ENCODE data around the gene ARID3B.

ARID3B gene

DNA sequence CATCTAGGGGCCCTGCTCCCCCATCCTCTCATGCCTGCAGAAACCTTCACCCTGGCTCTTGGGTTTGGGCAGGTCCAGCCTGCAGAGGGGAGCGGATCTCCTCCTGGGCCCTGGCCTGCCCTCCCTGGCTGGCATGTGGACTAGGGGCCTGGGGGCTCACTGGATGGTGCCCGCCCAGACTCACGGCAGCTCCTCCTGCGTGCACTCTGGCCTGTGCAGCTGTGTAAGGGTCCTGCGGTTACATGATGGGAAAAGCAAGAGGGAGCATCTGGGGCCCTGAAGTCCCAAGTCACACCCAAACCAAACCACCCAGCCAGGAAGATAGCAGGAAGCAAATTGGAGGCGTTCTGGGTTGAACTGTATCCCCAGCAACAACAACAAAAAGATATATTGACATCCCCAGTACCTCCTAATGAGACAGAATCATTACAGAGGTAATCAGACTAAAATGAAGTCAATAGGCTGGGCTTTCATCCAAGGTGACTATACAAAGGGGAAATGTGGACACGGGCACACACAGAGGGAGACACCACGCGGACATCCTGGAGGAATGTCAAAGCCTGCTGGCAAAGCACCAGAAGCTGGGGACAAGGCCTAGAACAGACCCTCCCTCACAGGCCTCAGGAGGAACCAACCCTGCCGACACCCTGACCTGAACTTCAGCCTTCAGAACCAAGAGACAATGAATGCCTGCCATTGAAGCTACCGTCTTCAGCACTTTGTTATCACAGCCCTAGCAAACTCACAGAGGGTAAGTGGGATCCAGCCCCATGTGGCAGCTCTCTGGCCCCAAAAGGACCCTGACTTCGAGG is 64.2 kb downstream of the ARID3B start:
- peak; percentile 33 for DNase-seq

DNA sequence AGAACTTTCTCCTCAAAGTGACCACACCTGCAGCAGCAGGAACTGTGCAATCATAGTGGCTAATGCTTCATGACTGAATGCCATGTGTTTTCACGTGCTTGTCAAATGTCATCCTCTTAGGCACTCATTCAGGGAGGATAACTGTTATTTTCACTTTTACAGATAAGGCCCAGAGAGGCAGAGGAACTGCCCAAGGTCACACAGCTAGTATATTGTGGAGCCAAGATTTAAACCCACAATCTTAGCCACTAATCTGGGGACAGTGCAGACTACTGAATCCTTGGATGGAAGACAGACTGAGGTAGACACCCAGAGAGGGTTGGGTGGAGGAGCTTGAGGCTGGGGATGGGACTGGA is 64.8 kb downstream of the ARID3B start:
- no peak for DNase-seq

DNA sequence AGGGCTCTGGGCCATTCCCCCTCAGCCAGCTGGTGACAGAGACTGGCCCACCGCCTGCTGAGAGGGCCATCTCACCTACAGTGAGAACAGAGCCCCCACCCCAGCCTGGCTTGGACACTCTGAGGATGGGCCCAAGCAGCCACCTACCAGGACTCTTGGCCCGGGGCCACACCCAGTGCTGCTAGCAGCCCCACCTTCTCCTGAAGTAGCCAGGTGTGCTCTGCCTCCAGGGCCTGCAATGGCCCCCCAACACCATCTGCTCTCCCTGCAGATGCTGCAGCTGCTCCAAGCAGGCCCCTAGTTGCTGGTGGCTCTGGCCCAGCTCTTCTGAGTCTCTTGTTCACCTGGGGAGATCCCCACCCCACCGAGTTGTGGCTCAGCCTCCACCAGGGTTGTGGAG is 67.8 kb downstream of the ARID3B start:
- DNase-seq = no peak

DNA sequence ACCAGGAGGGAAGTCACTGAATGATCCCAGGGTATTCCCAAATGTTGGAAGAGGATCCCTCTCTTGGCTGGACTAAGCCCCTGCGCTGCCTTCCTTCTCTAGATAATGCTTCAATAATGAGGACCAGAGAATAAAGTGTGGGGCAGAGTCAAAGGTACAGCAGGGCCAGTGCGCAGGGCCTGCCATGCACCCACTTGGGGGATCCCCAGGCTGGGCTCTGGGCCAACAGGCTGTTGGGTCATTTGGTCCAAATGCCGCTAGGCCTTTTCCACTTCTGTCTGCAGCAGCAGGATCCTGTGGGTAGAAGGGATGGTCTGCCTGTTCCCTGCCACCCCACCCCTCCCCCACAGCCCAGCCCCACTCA is 68.9 kb downstream of the ARID3B start:
- no peak for DNase-seq

DNA sequence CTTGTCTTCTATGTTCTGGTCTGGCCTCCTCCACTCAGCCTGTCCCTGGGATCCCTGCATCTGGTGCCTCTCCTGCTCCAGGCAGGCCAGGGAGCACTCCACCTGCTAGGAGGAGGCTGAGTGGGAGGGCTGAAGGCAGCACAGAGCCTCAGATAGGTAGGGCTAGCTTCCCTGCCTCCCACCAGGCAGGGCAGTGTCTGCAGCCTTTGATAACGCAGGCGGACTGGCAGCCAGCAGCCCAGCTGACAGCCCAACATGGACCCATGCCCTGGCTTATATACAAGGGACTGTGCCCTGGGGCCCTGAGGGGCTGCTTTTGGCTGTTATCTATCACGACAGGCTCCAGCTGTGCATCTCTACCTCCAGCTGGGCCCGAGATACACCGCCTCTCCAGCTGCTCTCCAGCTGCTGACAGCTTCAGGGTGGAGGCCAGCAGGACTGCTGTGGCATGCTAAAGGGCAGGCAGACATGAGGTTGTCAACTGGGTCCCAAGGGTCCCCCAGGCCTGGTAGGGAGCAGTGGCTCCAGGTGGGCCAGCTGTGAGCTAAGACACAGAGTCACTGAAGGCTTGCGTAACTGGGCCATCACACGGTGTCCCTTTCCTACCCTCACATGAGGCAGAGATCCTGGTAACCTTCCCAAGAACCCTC is 69.4 kb downstream of the ARID3B start:
- DNase-seq = no peak

DNA sequence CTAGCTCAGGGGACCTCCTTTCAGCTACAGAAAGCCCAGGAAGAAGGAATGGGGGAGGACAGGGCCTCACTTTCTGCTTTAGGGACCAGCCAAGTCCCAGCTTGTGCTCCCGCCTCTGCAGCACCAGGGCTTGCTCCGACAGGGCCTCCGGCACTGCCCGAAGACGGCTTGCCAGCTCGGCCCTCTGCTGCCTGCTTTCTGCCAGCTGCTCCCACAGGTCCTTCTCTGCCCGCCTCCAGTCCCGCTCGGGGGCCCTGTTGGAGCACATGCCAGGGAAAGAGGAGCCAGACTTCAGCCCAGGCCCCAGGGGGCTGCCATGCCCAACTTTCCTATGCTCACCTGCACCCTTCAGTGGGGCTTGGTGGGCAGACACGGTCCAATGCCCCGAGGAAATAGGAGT is 70.3 kb downstream of the ARID3B start:
- no peak for DNase-seq

DNA sequence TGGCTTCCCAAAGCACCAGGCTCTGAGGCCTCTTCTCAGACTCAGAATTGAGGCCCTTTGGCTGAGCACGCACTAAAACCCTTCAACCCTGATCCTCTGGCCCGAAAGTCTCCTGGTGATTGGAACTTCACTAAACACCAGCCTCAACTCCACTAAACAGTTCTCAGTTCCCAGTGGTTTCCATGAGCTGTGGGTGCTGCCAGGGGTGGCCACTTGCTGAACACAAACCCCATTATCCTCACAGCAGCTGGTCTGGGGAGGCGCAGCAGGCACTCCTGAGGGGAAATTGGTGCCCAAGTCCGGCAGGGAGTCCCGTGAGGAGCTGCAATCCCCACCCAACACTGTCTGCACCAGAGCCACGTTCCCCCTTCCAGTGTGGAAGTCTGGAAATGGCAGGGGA is 70.8 kb downstream of the ARID3B start:
- DNase-seq = no peak

DNA sequence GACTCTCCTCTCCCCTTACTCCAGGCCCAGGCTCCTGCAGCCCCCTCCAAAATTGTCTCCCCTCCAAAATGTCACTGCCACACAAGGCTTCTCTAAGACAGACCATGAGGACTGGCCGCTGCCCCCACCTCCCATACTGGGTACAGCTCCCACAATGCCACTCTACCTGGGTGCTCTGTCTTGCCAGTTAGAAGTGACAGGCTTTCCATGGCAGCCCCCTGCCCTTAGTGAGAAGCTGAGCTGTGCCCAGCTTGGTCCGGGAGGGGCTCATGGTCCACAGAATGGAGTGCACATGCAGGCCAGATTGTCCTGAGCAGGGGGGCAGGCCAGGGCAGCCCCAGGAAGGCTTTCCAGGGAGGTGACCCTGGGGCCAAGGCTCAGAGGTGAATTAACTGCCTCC is 71.7 kb downstream of the ARID3B start:
- no peak for DNase-seq

DNA sequence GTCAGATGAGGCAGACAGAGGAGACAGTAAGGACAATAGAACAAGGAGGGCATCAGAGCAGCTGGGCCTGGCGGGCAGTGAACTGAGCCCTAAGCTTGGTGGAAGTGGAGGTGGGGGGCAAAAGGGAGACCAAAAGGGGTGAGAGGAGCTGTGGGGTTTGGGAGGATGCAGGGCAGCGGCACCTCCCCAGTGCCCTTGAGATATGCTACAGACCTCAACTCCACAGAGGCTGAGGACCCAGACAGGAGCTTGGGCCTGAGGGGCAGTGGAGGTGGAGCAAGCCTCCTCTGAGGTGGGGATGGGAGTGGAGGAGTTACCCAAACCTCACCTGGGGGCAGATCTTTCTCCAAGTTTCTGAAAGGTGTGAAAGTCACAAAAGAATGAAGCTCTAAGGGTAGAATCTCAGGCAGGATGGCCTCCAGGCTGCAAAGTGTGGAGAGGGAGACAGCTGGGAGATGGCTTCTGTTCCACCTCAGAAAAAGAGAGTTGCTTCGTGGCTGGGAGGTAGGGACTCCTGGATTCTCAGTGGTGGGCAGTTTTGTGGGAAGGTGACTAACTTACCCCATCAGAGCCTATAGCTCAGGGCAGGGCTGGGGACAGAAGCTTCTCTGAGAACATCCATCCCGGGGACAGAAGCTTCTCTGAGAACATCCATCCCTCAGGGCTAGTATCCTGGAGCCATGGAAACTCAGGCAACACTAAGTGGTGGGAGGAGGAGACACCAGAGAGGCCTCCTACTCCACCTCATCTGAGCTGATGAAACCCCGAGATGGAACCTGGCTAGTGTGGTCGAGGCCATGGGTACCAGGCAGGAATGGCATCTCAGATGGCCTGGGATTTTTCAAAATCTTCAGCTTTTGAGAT is 72.3 kb downstream of the ARID3B start:
- no peak for DNase-seq

DNA sequence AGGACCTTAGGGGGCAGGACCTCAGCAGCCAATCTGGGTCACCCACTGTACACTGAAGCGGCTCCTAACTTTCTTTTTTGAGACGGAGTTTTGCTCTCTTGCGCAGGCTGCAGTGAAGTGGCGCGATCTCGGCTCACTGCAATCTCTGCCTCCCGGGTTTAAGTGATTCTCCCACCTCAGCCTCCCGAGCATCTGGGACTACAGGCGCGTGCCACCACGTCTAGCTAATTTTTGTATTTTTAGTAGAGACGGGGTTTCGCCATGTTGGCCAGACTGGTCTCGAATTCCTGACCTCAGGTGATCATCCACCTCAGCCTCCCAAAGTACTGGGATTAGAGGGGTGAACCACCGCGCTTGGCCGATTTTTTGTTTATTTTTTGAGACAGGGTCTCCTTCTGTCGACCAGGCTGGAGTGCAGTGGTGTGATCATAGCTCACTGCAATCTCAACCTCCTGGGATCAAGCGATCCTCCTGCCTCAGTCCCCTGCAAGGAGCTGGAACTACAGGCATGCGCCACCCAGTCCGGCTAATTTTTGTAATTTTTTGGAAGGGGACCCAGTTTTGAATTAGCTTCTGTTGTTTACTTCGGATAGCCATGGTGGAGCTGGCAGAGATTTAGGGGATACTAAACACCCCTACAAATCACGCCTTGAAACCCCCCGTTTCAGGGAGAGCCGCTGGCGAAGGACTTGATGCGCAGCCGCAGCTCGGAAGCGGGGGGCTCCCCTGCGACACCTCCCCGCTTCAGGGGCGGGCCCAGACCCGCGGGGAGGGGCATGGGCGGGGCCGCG is 73.1 kb downstream of the ARID3B start:
- no peak for DNase-seq

DNA sequence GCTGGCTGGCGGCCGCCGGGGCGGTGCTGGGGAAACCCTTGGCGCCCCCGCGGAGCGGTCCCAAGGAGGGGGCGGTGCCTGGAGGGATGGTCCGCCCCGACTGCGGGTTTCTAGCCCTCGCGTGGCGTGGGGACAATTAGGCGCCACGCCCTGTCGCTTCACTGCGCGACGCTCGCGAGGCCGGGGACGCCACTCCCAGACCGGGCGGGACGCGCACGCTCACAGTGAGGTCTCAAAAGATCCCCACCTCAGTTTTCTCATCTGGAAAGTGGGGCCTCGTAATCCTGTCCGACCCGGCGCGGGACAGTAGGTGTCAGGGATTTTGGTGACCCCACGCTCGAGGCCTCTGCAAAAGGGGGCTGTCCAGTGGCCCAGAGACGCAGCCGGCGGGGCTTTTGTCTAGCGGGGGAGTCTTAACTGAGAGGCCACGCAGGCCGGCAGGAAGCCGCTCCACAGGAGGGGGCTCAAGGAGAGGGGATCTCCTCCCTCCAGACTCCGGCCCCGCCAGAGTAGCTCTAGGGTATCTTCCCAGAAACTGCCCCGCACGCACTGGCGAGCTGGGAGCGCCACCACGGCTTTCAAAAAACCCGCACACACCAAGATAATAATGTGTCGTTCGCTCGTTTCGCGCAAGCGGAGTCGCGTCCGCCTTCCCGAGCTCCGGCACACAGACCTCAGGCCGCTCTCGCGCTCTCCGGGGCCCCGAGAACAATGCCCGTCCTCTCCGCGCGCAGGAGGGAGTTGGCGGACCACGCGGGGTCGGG is 73.9 kb downstream of the ARID3B start:
- peak; percentile 68 for DNase-seq

DNA sequence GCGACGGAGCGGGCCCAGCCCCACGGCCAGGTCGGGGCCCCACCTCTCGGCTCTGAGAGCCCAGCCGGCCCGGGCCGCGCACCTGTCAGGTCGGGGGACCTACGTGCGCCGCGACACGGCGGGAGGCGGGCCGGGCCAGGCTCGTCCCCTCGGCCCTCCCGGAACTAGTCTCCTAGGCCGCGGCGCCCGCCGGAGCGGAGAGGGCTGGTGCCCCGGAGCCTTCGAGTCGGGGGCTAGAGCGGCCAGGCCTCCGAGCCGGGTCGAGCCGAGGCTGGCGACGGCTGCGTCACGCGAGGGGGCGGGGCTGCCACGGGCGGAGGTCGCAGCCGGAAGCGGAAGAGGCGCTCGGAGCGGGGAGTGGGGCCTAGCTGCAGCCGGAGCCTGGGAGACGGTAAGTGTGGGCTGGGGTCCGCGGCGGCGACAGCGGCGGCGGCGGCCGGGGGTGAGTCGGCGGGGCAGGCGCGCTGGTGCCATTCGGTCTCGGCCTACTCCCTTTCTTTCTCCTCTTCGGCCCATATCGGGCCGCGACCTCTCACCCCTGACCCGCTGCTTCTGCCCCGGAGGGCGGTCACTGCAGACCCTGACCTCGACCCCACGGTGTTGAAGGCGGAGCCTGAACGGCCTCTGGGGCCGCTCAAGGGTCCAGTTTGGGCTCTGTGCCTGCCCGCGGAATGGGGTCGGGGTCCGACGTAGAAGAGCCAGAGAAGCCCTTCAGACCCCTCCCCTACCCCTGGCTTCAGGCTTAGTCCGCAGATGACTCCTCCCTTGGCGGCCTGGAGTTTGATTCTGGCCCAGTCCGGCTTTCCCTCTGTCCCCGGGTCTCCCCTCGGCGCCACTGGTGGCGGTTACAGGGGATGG is 74.7 kb downstream of the ARID3B start, which contains the start of gene CLK3:
TSS of gene CLK3 (plus strand) at position 329 of the 858 bp plus-strand sequence. CDS start 3,361 bp downstream, outside the sequence.
- DNase-seq = peak; percentile 96

DNA sequence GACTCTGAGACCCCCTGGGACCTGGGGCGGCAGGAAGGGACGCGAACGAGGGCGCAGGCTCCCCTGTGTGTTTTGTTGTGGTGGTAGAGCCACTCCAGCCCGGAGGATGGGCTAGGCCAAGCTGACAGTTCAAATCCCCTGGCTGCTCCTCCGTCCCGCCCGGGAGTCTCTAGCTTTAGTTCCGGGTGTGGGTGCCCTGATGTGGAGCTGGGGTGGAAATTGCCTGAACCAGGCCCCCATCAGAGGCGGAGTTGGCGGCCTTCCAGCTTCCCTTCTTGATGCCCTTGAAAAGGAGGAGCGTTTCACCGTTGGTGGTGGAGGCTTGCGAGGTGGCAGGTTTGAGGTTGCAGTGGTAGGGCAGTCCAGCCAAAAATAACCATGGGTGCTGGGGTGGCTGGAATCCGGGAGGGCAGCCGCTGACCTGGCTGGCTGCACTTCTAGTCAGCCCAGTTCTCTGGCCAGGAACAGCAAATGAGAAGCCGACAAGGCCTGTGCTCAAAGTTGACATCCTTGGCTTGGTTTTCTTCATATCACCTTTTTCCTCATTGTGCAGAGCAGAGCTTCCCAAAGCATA is 75.4 kb downstream of the ARID3B start:
- no peak for DNase-seq

DNA sequence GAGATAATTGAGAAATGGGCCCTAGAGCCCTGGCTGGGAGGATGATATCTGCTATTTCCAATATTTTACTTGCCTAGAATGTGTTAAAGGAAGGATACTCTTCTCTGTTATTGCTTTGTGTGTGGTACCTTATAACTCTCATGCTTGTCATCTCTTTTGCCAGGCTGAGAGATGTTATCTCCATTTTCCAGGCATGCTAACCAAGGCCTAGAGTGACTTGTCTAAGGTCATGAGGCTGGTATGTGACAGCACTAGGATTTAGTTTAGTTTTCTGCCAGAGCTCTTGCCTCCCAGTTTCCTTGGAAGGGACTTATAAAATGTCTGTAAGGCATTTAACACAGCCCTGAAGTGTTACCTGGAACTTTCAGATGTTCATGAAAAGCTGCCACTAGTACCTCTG is 76.0 kb downstream of the ARID3B start:
- DNase-seq = no peak

DNA sequence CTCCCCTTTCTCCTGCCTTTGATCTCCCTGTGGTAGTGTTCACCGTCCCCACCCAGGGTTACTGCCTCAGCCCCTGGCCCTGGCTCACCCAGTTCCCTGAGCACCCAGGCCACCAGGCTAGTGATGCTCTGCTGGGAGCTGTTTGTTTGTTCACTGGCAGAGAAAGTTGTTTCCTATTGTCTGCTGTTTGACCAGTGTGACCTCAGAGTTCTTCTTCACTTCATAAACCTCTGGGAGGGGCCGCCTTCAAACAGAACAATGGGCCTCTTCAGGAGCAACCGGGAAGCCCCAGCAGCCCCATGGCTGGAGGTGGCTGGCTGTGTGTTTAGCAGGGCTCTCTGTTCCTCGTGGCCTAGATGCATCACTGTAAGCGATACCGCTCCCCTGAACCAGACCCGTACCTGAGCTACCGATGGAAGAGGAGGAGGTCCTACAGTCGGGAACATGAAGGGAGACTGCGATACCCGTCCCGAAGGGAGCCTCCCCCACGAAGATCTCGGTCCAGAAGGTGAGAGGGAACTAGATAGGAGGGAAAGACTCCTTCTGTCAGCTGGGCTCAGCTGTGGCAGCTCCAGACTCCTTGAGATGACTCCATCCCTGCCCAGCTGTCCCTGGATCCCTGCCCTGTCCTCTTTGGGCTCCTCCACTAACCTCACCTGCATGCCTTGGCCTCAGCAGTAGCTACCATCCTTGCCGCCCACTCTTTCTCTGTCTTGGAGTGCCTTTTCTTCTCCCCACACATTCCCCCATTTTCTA is 78.0 kb downstream of the ARID3B start:
- DNase-seq = no peak

DNA sequence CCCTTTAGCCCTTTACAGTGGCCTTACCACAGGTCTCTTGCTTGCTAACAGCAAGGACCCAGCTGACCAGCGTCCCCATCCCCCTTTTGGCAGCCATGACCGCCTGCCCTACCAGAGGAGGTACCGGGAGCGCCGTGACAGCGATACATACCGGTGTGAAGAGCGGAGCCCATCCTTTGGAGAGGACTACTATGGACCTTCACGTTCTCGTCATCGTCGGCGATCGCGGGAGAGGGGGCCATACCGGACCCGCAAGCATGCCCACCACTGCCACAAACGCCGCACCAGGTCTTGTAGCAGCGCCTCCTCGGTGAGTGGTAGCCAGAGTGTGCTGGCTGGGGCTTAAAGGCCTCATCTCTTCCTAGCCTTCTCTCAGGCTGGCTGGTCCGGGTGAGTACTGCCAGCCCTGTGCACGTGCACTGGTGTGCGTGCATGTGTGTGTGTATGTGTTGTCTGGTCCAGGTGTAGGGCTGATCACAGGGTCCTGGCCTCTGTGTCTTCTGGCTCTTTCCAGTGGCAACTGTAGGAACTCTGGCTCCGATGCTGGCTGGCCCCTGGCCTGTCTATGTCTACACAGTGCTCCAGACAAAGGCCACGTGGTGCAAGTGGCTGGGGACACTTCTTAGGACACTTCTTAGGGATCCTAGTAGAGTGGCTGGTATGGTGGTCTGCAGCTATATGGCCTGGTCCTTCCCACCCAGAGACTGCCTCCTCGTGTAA is 79.1 kb downstream of the ARID3B start:
- DNase-seq = no peak

DNA sequence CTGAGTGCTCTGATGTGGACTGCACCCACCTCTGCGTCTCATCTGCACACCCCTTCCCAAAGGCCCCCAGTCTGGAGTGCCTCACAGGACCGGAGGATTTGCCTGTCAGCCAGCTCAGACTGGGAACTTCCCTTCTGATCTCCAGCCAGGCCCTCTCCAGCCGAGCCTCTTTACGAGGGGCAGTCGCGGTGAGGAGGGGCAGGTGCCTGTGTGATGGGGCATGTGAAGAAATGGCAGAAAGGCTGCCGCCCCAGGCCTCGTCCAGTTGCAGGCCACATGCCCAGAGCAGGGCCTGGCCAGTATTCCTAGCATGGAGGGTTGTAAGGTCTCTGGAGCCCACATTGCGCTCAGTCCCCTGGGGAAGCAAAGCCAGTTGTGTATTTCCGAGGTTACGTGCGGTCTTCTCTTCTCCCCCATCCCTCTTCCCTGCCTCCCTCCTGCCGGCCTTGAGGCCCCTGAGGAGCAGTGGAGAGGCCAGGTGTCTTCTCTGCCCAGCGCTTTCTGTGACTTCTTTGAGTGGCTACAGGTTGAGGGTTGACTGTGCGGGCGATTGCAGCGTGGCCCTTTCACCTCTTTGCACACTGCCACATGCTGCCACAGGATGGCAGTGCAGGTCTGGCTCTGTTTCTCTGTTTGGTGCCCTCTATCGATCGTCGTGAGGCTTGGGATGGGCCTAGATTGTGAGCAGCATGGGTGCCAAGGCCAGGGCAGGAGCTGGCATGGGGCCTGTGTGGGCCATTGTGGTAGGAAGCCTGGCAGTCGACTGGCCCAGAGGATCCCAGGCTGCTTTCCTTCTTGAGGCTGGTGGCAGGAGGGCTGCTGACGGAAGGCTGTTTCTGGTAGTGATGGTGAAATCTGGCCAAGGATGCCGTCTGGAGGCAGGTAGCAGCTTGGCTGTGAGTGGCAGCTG is 79.9 kb downstream of the ARID3B start:
- peak; percentile 21 for DNase-seq

DNA sequence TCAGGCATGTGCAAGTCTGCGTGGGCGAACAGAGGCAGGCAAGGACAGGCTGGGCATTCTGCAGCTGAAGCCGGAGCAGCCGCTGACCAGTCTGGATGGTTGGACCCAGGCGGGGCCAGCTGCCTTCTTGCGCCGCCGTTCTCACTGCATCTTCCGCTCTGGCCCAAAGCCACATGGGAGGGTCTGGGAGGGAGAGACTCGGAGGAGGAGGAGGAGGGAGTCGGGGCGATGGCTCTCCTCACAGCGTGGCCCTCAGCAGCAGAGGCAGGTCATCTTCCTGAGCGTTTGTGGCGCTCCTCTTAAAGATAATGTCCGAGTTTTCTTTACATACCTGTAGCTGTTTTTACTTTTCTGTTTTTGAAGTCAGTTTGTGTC is 80.5 kb downstream of the ARID3B start:
- no peak for DNase-seq
